ENCODE measurements around the gene GIPC1. TPM values are rescaled to one million over a fixed set of nuclear protein-coding genes. Genes with fewer than 3 reads are reported as not detected.

Gene GIPC1
- total and polyA plus RNA-seq, 2 of the 4 experiments (the other 2 are of a cell fraction): 74.2 to 133 TPM

- Histone ChIP-seq H3K23ac (ENCODE audit: low read depth, low read length) (no peak overlapping the region), H2BK20ac (ENCODE audit: low read depth, low read length) (no peak overlapping the region), H4K8ac (ENCODE audit: low read depth in 2 of 2, low read length in 2 of 2) (no peak overlapping the region; a peak in 1 of 4 replicates), H2AK9ac (replicated peaks; ENCODE audit: low read depth, low read length, poor library complexity) (no peak overlapping the region), H3K14ac (replicated peaks; ENCODE audit: low read depth, low read length) (no peak overlapping the region), H2BK15ac (ENCODE audit: low read depth, low read length) (no peak overlapping the region), H4K5ac (ENCODE audit: low read depth, low read length) (no peak overlapping the region), H2BK5ac (ENCODE audit: low read depth, low read length, poor library complexity, severe bottlenecking) (no peak overlapping the region), H3K56ac (ENCODE audit: extremely low read depth, insufficient read depth, low read length) (peak overlapping the region; percentile 11; the same call in 1 of the 2 replicates), H2AFZ (replicated peaks; ENCODE audit: low read length, poor library complexity) (no peak overlapping the region), H3K18ac (ENCODE audit: low read depth, low read length) (no peak overlapping the region), H3K27ac (ENCODE audit: insufficient read depth, low read length) (no peak overlapping the region), H3K4me3 (ENCODE audit: insufficient read depth, low read depth, low read length) (no peak overlapping the region), H3K9me1 (ENCODE audit: insufficient read depth, low read length) (peaks cover 5% of the 10 kb centered on the region; the same call in 1 of the 2 replicates), H2AK5ac (ENCODE audit: low read depth, low read length) (no peak overlapping the region), H4K91ac (ENCODE audit: insufficient read depth, low read depth, low read length) (no peak overlapping the region), H3K9me3 (ENCODE audit: control insufficient read depth, insufficient read depth, low read length) (no peaks in the 10 kb centered on the region), H3K4ac (ENCODE audit: low read depth, low read length) (no peak overlapping the region), H4K20me1 (ENCODE audit: insufficient read depth, low read length) (peaks cover 3% of the 10 kb centered on the region; the same call in 1 of the 2 replicates), H3K4me2 (ENCODE audit: low read depth, low read length) (peak overlapping the region; percentile 38; the same call in 1 of the 2 replicates), H3K79me1 (ENCODE audit: low read depth in 1 of 2, low read length in 2 of 2) (peaks cover 15 to 43% of the 10 kb centered on the region in 2 experiments; a peak in 3 of 4 replicates), H3K9ac (ENCODE audit: low read depth, low read length) (no peak overlapping the region), H3K27me3 (ENCODE audit: control insufficient read depth, insufficient read depth, low read length) (no peaks in the 10 kb centered on the region), H3K4me1 (ENCODE audit: control insufficient read depth, insufficient read depth, low read length) (peaks cover 2% of the 10 kb centered on the region; the same call in 1 of the 2 replicates), H2BK120ac (ENCODE audit: low read depth, low read length) (no peak overlapping the region), H3K36me3 (ENCODE audit: control insufficient read depth, insufficient read depth, low read length) (no peaks in the 10 kb centered on the region)
- in situ Hi-C loops (cut with MboI; ENCODE audit: low sequenced_read_pairs): no loop called here
- DNase-seq: no peak
- ChIA-PET POLR2A (ENCODE audit: unreplicated experiment) (no interaction called here), CTCF (interaction anchor here (0.7 kb wide), 1 partner anchor 317 kb away, joined by 7 read pairs; no protein-coding TSS in a partner anchor)
- intact Hi-C loops (cut with micrococcal nuclease): no loop called here
- BruUV-seq (replicated peaks): TSS peak; percentile 45
- no peak for ATAC-seq (ENCODE audit: low read depth)
- no peak for TF ChIP-seq FOS (IDR thresholded peaks at IDR 0.05; ENCODE audit: low read depth, low read length)
- WGBS, 2 experiments (ENCODE audit: extremely low coverage in 2 of 2, insufficient read length in 1 of 2): no CpG with 5 or more reads among the region's 3 CpGs
- dilution Hi-C loops (cut with HindIII; ENCODE audit: low sequenced_read_pairs, unreplicated experiment): no loop called here
Observed at GRCh38 chr19:14530506-14530905, 34.6 kb upstream of the GIPC1 start.
